Endothelial cell (in vitro differentiated cells): Measurements from ENCODE around the gene CASP7. TPM values are rescaled to one million over a fixed set of nuclear protein-coding genes. Genes with fewer than 3 reads are reported as not detected.

Experiments
- DNase-seq: peaks from one replicate; pipeline ENCODE4 v3.0.0; 2021; ENCODE audit warnings: low spot score
- H3K27ac Mint-ChIP-seq: one replicate; pipeline ENCODE4 v1.8.0; 2021; ENCODE audit warnings: mixed read lengths, inconsistent platforms; ENCODE audit not compliant: unreplicated experiment
- H3K27me3 Mint-ChIP-seq: one replicate; pipeline ENCODE4 v1.8.0; 2021; ENCODE audit warnings: mild to moderate bottlenecking, moderate library complexity, mixed read lengths, inconsistent platforms; ENCODE audit not compliant: unreplicated experiment
- H3K36me3 Mint-ChIP-seq: one replicate; pipeline ENCODE4 v1.8.0; 2021; ENCODE audit warnings: mild to moderate bottlenecking, low read depth, mixed read lengths, inconsistent platforms; ENCODE audit not compliant: unreplicated experiment
- H3K4me1 Mint-ChIP-seq: one replicate; pipeline ENCODE4 v1.8.0; 2021; ENCODE audit warnings: mild to moderate bottlenecking, mixed read lengths, inconsistent platforms; ENCODE audit not compliant: unreplicated experiment
- H3K4me3 Mint-ChIP-seq: one replicate; pipeline ENCODE4 v1.8.0; 2021; ENCODE audit warnings: mild to moderate bottlenecking, mixed read lengths, inconsistent platforms; ENCODE audit not compliant: unreplicated experiment
- H3K9me3 Mint-ChIP-seq: one replicate; pipeline ENCODE4 v1.8.0; 2021; ENCODE audit warnings: mixed read lengths, inconsistent platforms; ENCODE audit not compliant: unreplicated experiment
- CTCF ChIP-seq: fragments of 200-600 bp; sonication (generic); IDR thresholded peaks from one replicate; pipeline ENCODE4 v1.5.0; 2021; ENCODE audit warnings: antibody characterized with exemption; ENCODE audit not compliant: unreplicated experiment
- total RNA-seq: library from RNA; stranded (reverse); fragmentation: NEBNext Ultra II Directional; extraction: Animal tissue kit (Norgen Biotek cat#: 25700); gene quantifications from one replicate; pipeline ENCODE4 v1.2.1, GENCODE V29; 2021; ENCODE audit not compliant: unreplicated experiment

The CASP7 gene
- total RNA-seq, 1 donor from 2014 or later, result 11.9 TPM

GRCh38 chr10:113665352-113665751 is 14.4 kb upstream of the CASP7 start:
- no peaks in the 10 kb centered on the region for H3K9me3 Mint-ChIP-seq
- H3K27me3 Mint-ChIP-seq, result peaks cover 1% of the 10 kb centered on the region
- no peak for DNase-seq
- H3K27ac Mint-ChIP-seq, result no peak overlapping the region
- H3K4me3 Mint-ChIP-seq, result no peak overlapping the region
- no peak for TF ChIP-seq CTCF
- no peaks in the 10 kb centered on the region for H3K4me1 Mint-ChIP-seq
- no peaks in the 10 kb centered on the region for H3K36me3 Mint-ChIP-seq

GRCh38 chr10:113665806-113666354 is 13.8 kb upstream of the CASP7 start:
- Mint-ChIP-seq H3K4me1 (no peaks in the 10 kb centered on the region), H3K27me3 (peaks cover 1% of the 10 kb centered on the region), H3K9me3 (no peaks in the 10 kb centered on the region), H3K27ac (no peak overlapping the region), H3K4me3 (no peak overlapping the region), H3K36me3 (no peaks in the 10 kb centered on the region)
- no peak for TF ChIP-seq CTCF
- DNase-seq, result no peak

- Mint-ChIP-seq H3K27ac (no peak overlapping the region), H3K27me3 (peaks cover 1% of the 10 kb centered on the region), H3K36me3 (no peaks in the 10 kb centered on the region), H3K4me1 (no peaks in the 10 kb centered on the region), H3K9me3 (no peaks in the 10 kb centered on the region), H3K4me3 (no peak overlapping the region)
- DNase-seq, result no peak
- no peak for TF ChIP-seq CTCF
These were observed 12.9 kb upstream of the CASP7 start for GRCh38 chr10:113666682-113667252.

- Mint-ChIP-seq H3K27ac (peak overlapping the region; percentile 90), H3K27me3 (peaks cover 6% of the 10 kb centered on the region), H3K36me3 (peaks cover 9% of the 10 kb centered on the region), H3K9me3 (no peaks in the 10 kb centered on the region), H3K4me1 (peaks cover 19% of the 10 kb centered on the region), H3K4me3 (peak overlapping the region; percentile 96)
- no peak for DNase-seq
- TF ChIP-seq CTCF, result no peak
These were observed 739 bp downstream of the CASP7 start for GRCh38 chr10:113680190-113681111.
